SH-SY5Y (cell line): ENCODE measurements around the gene WRAP73.

Experiments used
- GATA2 ChIP-seq: IDR thresholded peaks from 2 replicates; pipeline ENCODE4 v1.6.1; 2011; ENCODE audit warnings: mild to moderate bottlenecking, low read depth, low read length
- GATA3 ChIP-seq: IDR thresholded peaks from 2 replicates; pipeline ENCODE4 v1.6.1; 2011; ENCODE audit warnings: low read depth, mild to moderate bottlenecking, low read length, moderate library complexity

The WRAP73 gene, protein sequence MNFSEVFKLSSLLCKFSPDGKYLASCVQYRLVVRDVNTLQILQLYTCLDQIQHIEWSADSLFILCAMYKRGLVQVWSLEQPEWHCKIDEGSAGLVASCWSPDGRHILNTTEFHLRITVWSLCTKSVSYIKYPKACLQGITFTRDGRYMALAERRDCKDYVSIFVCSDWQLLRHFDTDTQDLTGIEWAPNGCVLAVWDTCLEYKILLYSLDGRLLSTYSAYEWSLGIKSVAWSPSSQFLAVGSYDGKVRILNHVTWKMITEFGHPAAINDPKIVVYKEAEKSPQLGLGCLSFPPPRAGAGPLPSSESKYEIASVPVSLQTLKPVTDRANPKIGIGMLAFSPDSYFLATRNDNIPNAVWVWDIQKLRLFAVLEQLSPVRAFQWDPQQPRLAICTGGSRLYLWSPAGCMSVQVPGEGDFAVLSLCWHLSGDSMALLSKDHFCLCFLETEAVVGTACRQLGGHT

DNA sequence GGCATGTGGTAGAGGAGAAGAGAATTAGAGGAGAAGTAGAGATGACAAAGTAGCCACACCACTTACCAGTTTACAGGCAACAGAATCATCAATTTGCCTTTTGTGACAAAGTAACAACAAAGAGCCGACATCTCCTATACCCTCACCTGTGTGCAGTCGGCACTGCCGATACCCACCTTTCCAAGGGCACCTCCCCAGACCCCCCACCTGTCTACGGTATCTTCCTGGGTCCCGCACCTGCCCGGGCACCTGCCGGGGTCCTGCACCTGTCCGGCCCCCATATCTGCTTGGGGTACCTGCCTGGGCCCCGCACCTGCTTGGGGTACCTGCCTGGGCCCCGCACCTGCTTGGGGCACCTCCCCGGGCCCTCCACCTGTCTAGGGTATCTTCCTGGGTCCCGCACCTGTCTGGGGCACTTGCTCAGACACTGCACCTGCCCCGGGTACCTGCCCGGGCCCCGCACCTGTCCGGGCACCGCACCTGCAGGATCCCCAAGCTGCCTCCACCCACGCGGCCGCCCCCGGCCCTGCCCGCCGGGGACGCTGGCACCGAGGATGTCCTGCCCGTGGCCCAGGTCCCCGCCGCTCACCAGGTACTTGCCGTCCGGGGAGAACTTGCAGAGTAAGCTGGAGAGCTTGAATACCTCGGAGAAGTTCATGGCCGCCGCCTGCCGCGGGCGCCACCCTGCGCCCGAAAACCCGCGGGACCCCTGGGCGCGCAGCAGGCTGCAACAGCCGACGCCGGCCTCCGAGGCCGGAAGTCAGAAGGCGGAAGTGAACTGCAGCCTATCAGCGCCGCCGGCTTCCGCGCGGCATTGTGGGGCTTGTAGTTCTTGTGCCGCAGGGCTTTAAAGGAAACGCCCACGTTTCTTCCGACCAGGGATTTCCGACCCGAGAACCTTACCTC is at the start of gene WRAP73:
Gene WRAP73 (minus strand): TSS at position 762 of the 906 bp plus-strand sequence. CDS start 104 bp downstream, at position 658.
- TF ChIP-seq GATA3 (no peak), GATA2 (no peak)

DNA sequence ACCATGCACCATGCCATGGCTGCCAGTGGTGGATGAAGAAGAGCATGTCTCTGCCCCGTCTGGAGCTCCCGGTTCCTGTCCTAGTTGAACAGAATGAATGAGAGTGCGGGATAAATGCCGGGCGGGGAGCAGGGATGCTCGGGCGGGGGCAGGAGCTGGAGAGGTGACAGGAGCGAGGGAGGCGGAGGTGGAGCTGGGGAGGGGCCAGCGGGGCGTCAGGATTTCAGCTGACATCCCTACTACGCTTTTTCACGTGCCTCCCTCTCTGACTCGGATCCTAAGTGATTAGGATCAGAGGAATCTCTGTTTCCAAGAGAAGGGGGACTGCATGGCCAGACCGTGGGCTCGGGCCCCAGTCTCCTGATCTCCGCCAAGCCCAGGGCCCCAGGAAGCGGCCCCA is 49.7 kb upstream of the WRAP73 start:
- TF ChIP-seq GATA3, result no peak
- no peak for TF ChIP-seq GATA2

DNA sequence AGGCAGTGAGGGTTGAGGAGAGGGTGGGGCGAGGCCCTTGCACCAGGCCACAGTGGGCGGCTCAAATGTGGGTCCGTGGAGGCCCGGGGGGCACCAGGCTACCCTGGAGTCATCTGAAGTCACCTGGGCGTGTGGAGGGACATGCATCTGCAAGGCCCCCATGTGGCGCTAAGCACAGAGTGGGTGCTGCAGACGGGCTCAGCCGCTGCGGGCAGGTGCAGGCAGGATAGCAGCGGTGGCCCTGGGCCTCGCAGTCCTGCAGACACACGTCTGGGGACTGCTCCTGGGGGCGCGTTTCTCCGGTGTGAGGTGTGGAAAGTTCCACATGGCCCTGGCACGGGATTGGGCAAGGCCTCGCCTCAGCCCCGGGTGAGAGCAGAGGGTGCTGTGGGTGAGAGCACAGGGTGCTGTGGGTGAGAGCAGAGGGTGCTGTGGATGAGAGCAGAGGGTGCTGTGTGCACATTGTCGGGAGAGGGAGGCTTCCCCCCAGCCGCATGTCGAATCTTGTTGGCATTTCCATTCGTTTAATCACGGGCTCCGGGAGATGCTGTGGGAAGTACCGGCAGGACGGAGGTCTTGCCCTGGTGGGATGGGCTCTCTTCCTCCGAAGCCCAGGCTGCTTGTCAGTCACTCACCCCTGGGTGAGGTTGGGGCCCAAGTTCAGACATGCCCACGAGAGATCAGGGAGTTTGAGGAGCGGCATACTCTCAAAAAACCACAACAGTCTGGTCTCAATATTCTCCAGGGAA is 48.9 kb upstream of the WRAP73 start:
- TF ChIP-seq GATA2 (no peak), GATA3 (no peak)

DNA sequence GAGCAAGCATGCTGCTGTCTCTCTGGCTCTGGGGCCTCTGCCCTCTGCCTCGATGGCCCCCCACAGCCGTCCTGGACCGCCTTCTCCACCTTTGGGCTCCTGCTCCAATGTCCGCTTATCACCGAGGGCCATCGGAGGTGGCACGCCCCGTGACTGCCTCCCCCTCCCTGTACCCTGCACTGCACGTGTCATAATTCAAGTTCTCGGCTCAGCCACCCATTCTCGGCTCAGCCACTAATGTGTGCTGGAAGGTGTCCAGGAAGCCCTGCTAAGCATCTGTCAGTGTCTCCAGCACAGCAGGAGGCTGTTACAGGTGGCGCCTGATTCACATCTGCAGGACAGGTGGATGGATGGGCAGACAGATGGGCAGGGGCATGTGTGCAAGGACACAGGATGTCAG is 47.9 kb upstream of the WRAP73 start:
- TF ChIP-seq GATA2 (peak; percentile 53), GATA3 (no peak)

DNA sequence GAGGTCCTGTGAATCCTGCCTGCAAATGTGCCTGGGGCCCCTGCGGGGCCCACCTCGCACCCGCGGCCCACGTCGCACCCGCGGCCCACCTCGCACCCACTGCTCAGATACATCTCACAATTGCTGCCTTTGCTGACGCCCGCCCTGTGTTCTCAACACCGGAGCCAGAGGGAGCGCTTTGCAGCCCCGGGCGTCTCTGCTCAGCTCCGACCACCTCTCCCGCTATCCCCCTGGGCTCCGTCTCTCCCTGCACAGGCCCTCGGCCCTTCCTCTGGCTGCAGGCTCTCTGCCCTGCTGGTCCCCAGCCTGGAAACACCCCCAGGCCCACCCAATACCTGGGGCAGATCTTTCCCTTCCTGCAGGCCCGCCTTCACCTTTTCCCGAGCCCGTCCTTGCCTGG is 47.2 kb upstream of the WRAP73 start:
- no peak for TF ChIP-seq GATA2
- TF ChIP-seq GATA3, result no peak

DNA sequence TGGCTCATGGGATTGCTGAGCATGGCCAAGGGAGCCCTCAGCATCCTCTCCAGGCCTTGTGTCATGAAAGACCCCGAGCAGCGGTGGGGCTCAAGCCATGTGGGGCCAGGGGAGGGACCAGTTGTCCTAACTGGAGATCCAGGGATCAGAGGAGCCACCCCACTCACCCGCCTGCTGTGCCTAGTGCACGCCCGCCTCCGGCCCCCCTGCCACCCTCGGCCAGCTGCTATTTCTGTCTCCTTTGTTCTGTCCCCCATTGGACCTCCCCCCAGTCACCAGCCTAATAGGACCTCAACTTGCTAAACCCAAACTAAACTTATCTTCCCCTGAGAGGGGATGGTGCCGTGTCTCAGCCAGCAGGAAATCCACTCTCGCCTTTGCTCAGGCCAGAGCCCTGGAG is 46.8 kb upstream of the WRAP73 start:
- TF ChIP-seq GATA3 (no peak), GATA2 (no peak)

DNA sequence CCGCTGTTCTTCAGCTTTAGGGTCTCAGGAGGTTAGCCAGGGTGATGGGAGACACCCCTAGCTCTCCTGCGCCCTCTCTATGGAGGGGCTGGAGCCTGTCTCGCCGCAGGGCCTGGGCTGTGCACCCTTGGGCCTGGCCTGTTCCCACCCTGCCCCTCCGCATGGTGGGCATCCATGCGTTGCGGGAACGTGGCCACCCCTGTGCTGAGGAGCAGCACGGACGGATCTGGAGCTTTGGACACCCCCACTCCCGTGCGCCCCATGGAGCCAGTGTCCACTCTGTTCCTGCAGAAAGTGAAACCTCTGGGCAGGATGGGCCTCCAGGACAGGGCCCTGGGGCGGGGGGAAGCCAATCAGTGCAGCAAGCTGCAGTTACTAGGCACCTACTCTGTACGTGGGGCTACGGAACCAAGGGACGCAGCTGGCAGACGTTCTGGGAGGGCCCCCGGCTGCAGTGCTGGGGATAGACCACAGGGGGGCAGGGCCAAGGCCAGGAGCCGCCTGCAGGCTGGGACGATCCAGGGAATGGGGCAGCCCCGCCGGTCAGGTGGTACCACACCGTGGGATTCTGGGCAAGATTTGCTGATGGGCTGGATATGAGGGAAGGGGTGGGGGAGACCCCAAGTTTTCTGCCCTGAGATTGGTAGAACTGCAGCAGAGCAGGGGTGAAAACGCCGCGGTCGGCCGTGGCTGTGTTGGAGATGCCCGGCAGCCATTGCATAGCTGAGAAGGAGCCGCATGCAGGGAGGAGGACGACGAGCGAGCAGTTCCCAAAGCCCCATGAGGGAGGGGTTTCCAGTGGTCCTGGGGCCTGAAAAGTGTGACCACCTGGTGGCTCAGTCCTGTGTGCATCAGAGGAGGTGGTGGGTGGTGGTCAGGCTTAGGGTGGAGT is 45.7 kb upstream of the WRAP73 start:
- TF ChIP-seq GATA3, result no peak
- TF ChIP-seq GATA2, result no peak

DNA sequence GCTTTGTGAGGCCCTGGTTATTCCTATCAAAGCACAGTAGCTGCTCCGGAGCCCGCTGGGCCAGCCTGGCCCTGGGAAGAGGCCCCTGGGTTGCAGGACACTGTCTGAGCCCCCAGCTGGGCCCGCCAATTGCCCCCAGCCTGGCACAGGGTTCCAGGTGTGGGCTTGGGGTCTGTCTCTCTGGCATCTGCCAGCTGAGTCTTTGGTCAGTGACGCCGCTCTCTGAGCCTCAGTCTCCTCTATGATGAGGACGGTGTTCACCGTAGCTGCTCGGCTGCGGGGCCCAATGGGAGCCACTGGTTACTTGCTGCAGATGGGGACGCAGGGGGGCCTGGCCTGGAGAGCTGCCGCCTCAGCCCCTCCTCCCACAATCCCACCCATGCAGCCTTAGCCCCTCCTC is 43.4 kb upstream of the WRAP73 start:
- TF ChIP-seq GATA2 (no peak), GATA3 (no peak)

DNA sequence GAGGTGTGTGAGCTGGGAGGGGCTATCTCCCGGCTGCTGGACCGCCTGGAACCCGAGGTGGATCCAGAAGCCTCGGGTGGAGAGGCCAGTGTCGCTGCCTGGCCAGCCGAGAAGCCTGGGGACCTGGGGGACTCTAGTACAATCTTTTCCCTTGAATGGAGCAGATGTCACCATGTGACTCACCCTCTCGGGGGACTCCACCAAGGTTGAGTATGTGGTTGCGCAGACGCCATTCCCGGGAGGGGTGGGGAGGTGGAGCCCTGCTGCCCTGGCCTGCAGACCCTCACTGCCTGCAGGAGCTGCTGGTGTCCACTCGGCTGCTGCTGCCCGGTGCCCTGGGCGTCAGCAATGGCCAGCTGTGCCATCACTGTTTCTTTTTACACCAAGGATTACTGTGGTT is 42.7 kb upstream of the WRAP73 start:
- TF ChIP-seq GATA3 (no peak), GATA2 (no peak)

DNA sequence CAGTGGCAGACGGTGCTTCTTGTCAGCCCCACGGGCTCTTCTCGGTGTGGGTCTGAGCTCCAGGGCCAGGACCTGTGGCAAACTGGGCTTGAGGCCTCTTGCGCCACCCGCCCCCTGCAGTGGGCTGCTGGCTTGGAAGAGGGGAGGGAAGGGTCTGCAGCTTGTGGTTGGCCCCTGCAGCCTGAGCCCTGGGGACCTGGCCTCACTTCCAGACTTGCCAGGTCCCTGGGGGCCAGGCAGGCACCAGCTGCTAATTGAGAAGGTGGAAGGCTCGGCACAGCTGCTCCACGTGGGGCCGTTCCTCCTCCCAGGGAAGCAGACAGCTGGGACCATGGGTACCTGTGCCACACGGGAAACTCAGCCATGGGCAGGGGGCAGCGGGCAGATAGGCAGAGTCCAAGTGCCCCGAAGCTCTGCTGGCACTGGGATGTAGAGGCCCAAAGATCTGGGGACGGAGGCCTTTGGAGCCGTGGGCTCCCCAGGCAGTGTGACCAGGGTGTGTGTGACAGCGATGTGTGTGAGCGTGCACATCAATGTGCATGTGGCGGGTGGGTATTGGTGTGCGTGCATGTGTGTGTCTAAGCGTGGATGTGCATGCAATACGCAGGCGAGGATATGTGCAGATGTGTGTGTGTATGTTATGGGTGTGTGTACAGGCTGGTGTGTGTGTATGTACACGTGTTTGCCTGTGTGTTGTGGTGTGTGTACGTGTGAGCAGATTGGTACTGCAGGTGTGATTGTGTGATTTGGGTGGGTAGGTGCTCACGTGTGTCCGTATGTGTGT is 41.7 kb upstream of the WRAP73 start:
- TF ChIP-seq GATA3 (no peak), GATA2 (no peak)

DNA sequence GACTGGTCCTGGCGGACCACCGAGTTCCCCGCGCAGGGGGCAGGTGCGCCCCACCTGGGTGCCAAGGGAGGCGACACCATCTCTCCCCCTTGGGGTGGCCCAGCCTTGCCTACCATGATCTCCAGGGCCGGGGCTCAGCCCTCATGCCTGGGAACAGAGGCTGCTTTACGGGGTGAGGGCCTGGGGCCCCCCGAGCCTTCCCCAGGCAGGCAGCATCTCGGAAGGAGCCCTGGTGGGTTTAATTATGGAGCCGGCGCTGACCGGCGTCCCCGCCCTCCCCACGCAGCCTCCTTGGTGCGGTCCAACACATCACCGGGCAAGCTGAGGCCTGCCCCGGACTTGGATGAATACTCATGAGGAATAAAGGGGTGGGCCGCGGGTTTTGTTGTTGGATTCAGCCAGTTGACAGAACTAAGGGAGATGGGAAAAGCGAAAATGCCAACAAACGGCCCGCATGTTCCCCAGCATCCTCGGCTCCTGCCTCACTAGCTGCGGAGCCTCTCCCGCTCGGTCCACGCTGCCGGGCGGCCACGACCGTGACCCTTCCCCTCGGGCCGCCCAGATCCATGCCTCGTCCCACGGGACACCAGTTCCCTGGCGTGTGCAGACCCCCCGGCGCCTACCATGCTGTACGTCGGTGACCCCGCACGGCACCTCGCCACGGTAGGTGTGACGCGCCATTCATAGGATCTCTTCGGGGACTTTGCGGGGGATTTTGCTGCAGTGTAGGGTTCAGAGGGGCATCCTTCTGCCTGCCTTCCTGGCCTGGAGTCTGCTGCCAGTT is 40.6 kb upstream of the WRAP73 start:
- no peak for TF ChIP-seq GATA2
- no peak for TF ChIP-seq GATA3
